Parathyroid adenoma (tissue), 2 donors: ENCODE data around the gene BCAP31.

Experiments used
- H2AFZ ChIP-seq: fragments of 300-600 bp; sonication (generic); one replicate; pipeline ENCODE4 v1.7.0; 2017; ENCODE audit warnings: antibody characterized with exemption, mild to moderate bottlenecking
- H3K27ac ChIP-seq: fragments of 300-600 bp; sonication (generic); one replicate; pipeline ENCODE4 v1.7.0; 2017
- H3K27me3 ChIP-seq: fragments of 300-600 bp; sonication (generic); one replicate; pipeline ENCODE4 v1.7.0; 2017; ENCODE audit warnings: low read length; ENCODE audit not compliant: control insufficient read depth, insufficient read depth
- H3K36me3 ChIP-seq: fragments of 300-600 bp; sonication (generic); one replicate; pipeline ENCODE4 v1.7.0; 2017; ENCODE audit warnings: low read length; ENCODE audit not compliant: control insufficient read depth, insufficient read depth
- H3K4me1 ChIP-seq: fragments of 300-600 bp; sonication (generic); one replicate; pipeline ENCODE4 v1.7.0; 2017; ENCODE audit warnings: control low read depth
- H3K4me2 ChIP-seq: fragments of 300-600 bp; sonication (generic); one replicate; pipeline ENCODE4 v1.7.0; 2017; ENCODE audit warnings: low read length
- H3K4me3 ChIP-seq: fragments of 300-600 bp; sonication (generic); one replicate; pipeline ENCODE4 v1.7.0; 2017; ENCODE audit warnings: low read depth, low read length
- H3K79me2 ChIP-seq: fragments of 300-600 bp; sonication (generic); one replicate; pipeline ENCODE4 v1.7.0; 2017; ENCODE audit warnings: control low read depth
- H3K9ac ChIP-seq: fragments of 300-600 bp; sonication (generic); one replicate; pipeline ENCODE4 v1.7.0; 2017; ENCODE audit warnings: mild to moderate bottlenecking
- H3K9me3 ChIP-seq: fragments of 300-600 bp; sonication (generic); one replicate; pipeline ENCODE4 v1.7.0; 2017; ENCODE audit warnings: low read length; ENCODE audit not compliant: control insufficient read depth
- TF ChIP-seq, protein P1 (sequence below): fragments of 300-600 bp; sonication (generic); IDR thresholded peaks from one replicate; pipeline ENCODE4 v1.7.0; 2017; ENCODE audit warnings: antibody characterized with exemption, mild to moderate bottlenecking
- donor health status: primary hyperparathyroidism.

Gene BCAP31

DNA sequence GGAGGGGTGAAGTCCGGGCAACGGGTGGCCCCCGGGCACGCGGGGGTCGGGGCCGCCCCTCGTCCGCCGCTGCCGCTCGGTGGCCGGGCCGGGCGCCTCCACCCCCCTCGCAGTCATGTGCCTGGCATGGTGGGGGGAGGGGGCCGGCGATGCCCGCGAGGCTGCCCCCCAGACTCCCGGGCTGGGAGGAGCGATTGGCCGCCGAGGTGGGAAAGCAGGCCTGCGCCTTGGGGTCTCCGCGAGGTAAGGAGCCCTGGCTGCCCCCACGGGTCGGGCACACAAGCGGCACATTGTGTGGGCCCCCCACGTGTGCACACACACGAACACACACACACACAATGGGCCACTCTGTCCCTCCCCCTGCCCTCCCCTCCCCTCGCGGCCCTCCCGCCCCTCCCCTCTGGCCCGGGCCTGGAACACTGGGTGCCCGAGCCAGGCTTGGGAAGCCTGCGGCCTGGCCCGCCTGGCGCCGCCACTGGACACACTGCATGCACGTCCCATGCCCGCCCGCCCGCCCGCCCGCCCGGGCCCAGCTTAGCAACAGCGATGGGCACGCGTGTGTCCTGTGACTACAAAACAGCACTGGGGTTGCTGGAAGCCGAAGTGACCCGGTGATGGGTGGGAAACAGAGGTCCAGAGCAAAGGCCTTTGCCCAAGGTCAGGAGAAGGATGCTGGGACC is 35.1 kb downstream of the BCAP31 start:
- Histone ChIP-seq H2AFZ (no peak overlapping the region), H3K9ac (no peak overlapping the region), H3K4me1 (no peaks in the 10 kb centered on the region), H3K27me3 (no peaks in the 10 kb centered on the region), H3K4me2 (peak overlapping the region; percentile 44), H3K27ac (no peak overlapping the region), H3K9me3 (no peaks in the 10 kb centered on the region), H3K79me2 (no peaks in the 10 kb centered on the region), H3K36me3 (no peaks in the 10 kb centered on the region), H3K4me3 (no peak overlapping the region)
- TF ChIP-seq, protein P1, sequence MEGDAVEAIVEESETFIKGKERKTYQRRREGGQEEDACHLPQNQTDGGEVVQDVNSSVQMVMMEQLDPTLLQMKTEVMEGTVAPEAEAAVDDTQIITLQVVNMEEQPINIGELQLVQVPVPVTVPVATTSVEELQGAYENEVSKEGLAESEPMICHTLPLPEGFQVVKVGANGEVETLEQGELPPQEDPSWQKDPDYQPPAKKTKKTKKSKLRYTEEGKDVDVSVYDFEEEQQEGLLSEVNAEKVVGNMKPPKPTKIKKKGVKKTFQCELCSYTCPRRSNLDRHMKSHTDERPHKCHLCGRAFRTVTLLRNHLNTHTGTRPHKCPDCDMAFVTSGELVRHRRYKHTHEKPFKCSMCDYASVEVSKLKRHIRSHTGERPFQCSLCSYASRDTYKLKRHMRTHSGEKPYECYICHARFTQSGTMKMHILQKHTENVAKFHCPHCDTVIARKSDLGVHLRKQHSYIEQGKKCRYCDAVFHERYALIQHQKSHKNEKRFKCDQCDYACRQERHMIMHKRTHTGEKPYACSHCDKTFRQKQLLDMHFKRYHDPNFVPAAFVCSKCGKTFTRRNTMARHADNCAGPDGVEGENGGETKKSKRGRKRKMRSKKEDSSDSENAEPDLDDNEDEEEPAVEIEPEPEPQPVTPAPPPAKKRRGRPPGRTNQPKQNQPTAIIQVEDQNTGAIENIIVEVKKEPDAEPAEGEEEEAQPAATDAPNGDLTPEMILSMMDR, result no peak

GRCh38 chrX:153688506-153688905 is 35.7 kb downstream of the BCAP31 start:
- Histone ChIP-seq H3K9me3 (no peaks in the 10 kb centered on the region), H3K4me1 (no peaks in the 10 kb centered on the region), H3K79me2 (no peaks in the 10 kb centered on the region), H3K4me2 (no peak overlapping the region), H3K4me3 (no peak overlapping the region), H3K36me3 (no peaks in the 10 kb centered on the region), H3K27me3 (no peaks in the 10 kb centered on the region), H3K27ac (no peak overlapping the region), H3K9ac (no peak overlapping the region), H2AFZ (no peak overlapping the region)
- TF ChIP-seq, protein P1, result no peak

DNA sequence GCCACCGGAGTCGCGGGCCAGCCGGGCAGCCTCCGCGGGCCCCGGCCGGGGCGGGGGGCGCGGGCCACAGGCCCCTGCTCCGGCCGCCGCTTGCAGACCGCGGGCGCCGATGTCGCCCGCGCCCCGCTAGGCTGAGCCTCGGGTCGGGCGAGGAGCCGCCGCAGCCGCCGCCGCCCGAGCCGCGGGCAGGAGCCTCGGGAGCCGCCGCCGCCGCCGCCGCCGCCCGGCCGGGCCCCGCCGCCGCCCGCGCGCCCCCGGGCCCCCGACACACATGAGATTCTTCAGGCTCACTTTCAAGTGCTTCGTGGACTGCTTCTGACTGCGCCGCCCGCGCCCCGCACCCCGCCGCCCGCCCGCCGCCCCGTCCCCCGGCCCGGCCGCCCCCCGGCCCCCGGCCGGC is 36.1 kb downstream of the BCAP31 start:
- H3K4me3 ChIP-seq, result no peak overlapping the region

GRCh38 chrX:153687121-153688039 is 36.8 kb downstream of the BCAP31 start, which contains the start of gene SLC6A8:
TSS of gene SLC6A8 (plus strand) at chrX:153687926. CDS start at chrX:153688575, 649 bp downstream.
- Histone ChIP-seq H3K4me3 (peak within 1 kb of the TSS; percentile 31), H3K9ac (no peak within 1 kb of the TSS), H2AFZ (peak within 1 kb of the TSS; percentile 89), H3K27me3 (no peaks in the 10 kb centered on the region), H3K4me1 (no peaks in the 10 kb centered on the region), H3K4me2 (peak within 1 kb of the TSS; percentile 25), H3K36me3 (no peaks in the 10 kb centered on the region), H3K27ac (no peak within 1 kb of the TSS), H3K79me2 (no peaks in the 10 kb centered on the region), H3K9me3 (no peaks in the 10 kb centered on the region)
- TF ChIP-seq, protein P1, result peak; percentile 23

More for the DNA sequence above, 36.1 kb downstream of the BCAP31 start:
- TF ChIP-seq, protein P1, result no peak
- Histone ChIP-seq H3K4me2 (no peak overlapping the region), H3K27ac (no peak overlapping the region), H3K36me3 (no peaks in the 10 kb centered on the region), H3K4me1 (no peaks in the 10 kb centered on the region), H3K9ac (no peak overlapping the region), H3K9me3 (no peaks in the 10 kb centered on the region), H3K27me3 (no peaks in the 10 kb centered on the region), H2AFZ (no peak overlapping the region), H3K79me2 (no peaks in the 10 kb centered on the region)
